ENCODE results near the gene APOL4.
"Not testable (repeated sequence)": the region's sequence is repeated elsewhere in the genome, so short reads cannot be mapped to it uniquely, and the experiment has no call there.

APOL4 gene

GRCh38 chr22:36180928-36181327 is 20.7 kb downstream of the APOL4 start:
- no peak for DNase-seq

- no peak for DNase-seq
These were observed 21.4 kb downstream of the APOL4 start for GRCh38 chr22:36180038-36180880.

GRCh38 chr22:36177160-36177559 is 24.4 kb downstream of the APOL4 start:
- no peak for DNase-seq

GRCh38 chr22:36175892-36176291 is 25.7 kb downstream of the APOL4 start:
- DNase-seq: no peak

- DNase-seq: no peak
These were observed 29.7 kb downstream of the APOL4 start for GRCh38 chr22:36171941-36172340.

GRCh38 chr22:36166518-36167220 is 34.9 kb downstream of the APOL4 start:
- no peak for DNase-seq

GRCh38 chr22:36166086-36166485 is 35.5 kb downstream of the APOL4 start:
- DNase-seq: no peak

GRCh38 chr22:36165141-36165540 is 36.5 kb downstream of the APOL4 start:
- no peak for DNase-seq

- no peak for DNase-seq
These were observed 37.0 kb downstream of the APOL4 start for GRCh38 chr22:36164621-36165020.

GRCh38 chr22:36163497-36163896 is 38.1 kb downstream of the APOL4 start:
- no peak for DNase-seq

GRCh38 chr22:36162127-36163034 is 39.2 kb downstream of the APOL4 start:
- DNase-seq: no peak

GRCh38 chr22:36161793-36162126 is 39.8 kb downstream of the APOL4 start:
- DNase-seq: not testable (repeated sequence)

GRCh38 chr22:36160499-36160942 is 41.1 kb downstream of the APOL4 start, which contains the start of gene APOL3:
TSS of gene APOL3 (minus strand) at chr22:36160755. CDS start at chr22:36149055, 11,700 bp downstream.
- DNase-seq: no peak

- DNase-seq: no peak
These were observed 44.8 kb downstream of the APOL4 start for GRCh38 chr22:36156515-36157419.

- no peak for DNase-seq
These were observed 45.5 kb downstream of the APOL4 start for GRCh38 chr22:36156119-36156514.

- DNase-seq: no peak
These were observed 45.9 kb downstream of the APOL4 start for GRCh38 chr22:36155702-36156101.

GRCh38 chr22:36154423-36154945 is 47.1 kb downstream of the APOL4 start:
- no peak for DNase-seq

GRCh38 chr22:36153501-36154422 is 47.8 kb downstream of the APOL4 start:
- DNase-seq: no peak

- DNase-seq: not testable (repeated sequence)
These were observed 48.8 kb downstream of the APOL4 start for GRCh38 chr22:36152821-36153220.

- DNase-seq: no peak
These were observed 49.5 kb downstream of the APOL4 start for GRCh38 chr22:36152088-36152487.
